ENCODE results near the gene STAB2.
"Not testable (repeated sequence)": the region's sequence is repeated elsewhere in the genome, so short reads cannot be mapped to it uniquely, and the experiment has no call there.

DNA sequence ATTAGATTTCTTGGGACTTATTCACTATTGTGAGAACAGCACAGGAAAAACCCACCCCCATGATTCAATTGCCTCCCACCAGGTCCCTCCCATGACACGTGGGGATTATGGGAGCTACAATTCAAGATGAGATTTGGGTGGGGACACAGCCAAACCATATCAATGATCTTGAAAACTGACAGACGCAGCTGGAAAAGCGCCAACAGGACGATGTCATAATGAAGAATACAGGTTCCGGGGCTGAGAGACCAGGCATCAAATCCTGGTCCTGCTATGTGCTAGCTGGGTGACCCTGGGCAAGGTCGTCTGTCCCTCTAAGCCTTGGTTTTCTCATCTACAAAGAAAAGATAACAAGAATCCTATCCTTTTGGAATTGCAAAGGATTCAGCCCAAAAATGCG is 222.6 kb downstream of the STAB2 start:
- TF ChIP-seq, protein P1, sequence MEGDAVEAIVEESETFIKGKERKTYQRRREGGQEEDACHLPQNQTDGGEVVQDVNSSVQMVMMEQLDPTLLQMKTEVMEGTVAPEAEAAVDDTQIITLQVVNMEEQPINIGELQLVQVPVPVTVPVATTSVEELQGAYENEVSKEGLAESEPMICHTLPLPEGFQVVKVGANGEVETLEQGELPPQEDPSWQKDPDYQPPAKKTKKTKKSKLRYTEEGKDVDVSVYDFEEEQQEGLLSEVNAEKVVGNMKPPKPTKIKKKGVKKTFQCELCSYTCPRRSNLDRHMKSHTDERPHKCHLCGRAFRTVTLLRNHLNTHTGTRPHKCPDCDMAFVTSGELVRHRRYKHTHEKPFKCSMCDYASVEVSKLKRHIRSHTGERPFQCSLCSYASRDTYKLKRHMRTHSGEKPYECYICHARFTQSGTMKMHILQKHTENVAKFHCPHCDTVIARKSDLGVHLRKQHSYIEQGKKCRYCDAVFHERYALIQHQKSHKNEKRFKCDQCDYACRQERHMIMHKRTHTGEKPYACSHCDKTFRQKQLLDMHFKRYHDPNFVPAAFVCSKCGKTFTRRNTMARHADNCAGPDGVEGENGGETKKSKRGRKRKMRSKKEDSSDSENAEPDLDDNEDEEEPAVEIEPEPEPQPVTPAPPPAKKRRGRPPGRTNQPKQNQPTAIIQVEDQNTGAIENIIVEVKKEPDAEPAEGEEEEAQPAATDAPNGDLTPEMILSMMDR (IDR thresholded peaks at IDR 0.05; ENCODE audit: low read depth, low read length, poor library complexity, severe bottlenecking): not testable (repeated sequence)
- not testable (repeated sequence) for TF ChIP-seq EZH2phosphoT487 (IDR thresholded peaks at IDR 0.05; ENCODE audit: borderline replicate concordance, low read length)

Measured in DOHH2 (cell line).